ENCODE data around the gene LMTK3.

LMTK3 gene

DNA sequence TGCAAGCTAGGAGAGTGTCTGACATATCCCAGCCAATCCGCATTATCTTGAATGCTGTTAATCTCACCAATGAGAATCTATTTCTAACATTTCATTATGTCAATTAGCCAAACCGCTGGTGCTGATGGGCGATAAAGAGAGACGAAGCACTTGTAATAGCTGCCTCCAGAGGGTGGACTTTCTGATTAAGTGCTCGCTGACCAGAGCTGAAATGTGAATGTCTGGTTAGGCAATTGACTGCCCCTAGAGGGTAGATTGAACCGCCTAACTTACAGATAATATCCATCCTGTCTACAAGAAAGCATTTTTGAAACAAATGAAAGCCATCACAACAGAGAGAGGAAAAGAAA lies 66.4 kb downstream of the LMTK3 start:
- no peak for DNase-seq

DNA sequence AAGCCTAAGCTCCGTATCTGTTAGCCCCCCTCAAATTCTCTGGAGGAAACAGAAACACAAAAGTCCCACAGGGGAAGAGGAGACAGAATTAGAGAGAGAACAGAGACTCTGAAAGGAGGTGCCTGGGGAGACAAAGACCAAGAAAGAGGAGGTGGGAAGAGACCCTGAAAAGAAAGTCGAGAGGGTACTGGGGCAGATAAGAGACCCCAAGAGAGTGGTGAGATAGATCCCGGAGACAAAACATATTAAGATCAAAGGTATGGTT lies 66.8 kb downstream of the LMTK3 start:
- no peak for DNase-seq

DNA sequence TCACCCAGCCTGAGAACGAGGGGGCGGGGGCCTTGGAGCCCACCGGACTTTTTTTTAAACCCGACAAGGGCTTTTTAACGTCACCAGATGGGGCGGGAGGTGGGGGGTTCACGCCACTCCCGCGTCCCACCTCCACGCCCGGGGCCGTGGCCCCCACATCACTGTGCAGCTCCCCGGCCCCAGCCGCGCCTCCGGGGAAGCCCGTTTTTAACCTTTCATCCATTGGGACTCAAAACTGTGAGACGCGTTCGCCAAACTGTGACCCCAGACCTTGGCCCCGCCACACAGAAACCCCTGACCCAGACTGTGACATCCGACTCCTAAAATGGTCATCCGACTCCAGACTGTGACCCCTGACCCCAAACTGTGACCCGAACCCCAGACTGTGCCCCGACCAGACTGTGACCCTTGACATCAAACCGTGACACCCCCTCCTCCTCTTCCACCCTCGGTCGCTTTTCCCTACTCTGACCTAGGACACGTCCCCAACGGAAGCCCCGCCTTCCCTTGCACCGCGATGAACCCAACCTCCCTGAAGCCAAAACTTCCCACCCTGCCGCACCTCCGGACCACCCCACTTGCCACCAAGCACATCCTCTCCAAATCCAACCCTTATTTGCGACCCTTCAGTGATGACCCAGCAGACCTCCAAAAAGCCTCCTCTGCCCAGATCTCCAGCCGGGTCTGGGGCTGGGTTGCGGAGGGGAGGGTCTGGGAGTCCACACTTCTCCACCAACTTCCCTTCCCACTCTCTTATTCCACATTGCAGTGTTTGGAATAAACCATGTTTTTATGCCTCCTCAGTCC lies 67.3 kb downstream of the LMTK3 start:
- DNase-seq, result no peak

DNA sequence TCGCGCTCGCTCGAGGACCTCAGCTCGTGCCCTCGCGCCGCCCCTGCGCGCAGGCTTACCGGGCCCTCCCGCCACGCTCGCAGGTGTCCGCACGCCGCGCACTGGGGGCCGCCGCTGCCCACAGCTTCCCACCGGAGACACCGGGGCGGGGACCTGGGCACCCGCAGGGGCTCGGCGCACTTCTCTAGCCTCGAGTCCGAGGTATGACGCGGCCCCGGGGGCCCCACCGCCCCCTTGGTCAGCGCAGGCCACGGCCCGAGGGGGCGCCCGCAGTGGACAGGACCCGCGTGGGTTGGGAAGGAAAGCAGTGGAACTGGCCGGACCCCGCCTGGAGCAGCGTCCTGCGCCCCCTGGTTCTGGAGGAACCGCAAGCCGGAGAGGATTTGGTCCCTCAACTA lies 67.9 kb downstream of the LMTK3 start:
- DNase-seq, result no peak

DNA sequence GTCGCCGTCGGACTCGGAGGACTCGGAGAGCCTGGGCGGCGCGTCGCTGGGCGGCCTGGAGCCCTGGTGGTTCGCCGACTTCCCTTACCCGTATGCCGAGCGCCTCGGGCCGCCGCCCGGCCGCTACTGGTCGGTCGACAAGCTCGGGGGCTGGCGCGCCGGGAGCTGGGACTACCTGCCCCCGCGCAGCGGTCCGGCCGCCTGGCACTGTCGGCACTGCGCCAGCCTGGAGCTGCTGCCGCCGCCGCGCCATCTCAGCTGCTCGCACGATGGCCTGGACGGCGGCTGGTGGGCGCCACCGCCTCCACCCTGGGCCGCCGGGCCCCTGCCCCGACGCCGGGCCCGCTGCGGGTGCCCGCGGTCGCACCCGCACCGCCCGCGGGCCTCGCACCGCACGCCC lies 68.4 kb downstream of the LMTK3 start:
- DNase-seq, result no peak

DNA sequence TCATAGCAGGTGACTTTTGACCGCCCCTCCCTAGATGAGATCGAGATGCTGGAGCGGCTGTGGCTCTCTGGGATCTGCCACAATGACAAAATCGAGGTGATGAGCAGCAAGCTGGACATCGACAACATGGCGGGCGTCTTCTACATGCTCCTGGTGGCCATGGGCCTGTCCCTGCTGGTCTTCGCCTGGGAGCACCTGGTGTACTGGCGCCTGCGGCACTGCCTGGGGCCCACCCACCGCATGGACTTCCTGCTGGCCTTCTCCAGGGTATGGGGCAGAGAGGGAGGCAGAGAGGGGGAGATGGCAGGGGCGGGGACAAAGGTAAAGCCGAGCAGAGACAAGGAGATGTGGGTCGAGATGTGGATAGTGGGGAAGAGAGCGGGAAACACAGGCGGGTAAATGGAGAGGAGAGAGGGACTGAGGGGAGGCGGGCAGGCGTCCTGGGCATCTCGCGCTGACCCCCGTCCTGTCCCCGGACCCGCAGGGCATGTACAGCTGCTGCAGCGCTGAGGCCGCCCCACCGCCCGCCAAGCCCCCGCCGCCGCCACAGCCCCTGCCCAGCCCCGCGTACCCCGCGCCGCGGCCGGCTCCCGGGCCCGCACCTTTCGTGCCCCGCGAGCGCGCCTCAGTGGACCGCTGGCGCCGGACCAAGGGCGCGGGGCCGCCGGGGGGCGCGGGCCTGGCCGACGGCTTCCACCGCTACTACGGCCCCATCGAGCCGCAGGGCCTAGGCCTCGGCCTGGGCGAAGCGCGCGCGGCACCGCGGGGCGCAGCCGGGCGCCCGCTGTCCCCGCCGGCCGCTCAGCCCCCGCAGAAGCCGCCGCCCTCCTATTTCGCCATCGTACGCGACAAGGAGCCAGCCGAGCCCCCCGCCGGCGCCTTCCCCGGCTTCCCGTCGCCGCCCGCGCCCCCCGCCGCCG lies 69.3 kb downstream of the LMTK3 start:
- DNase-seq, result no peak

DNA sequence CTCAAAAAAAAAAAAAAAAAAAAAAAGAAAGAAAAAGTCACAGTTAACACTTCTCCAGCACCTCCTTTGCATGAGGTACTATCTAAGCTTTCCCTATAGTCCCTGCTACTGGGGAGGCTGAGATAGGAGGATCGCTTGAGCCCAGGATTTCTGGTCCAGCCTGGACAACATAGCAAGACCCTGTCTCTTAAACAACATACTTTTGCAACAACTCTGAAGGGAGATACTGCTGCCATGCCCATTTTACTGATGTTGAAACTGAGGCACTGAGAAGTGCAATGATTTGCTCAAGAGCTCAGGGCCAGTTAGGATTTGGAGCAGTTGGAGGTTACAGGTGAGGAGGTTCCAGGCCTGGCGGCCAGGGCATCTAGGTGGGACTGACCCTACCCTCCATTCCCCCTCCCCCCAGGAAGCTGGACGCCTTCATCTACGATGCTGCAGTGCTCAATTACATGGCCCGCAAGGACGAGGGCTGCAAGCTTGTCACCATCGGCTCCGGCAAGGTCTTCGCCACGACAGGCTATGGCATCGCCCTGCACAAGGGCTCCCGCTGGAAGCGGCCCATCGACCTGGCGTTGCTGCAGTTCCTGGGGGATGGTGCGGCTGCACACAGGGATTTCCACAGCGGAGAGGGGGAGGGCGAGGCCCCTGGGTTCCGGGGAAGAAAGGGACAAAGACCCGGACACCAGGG lies 70.1 kb downstream of the LMTK3 start:
- DNase-seq, result no peak

DNA sequence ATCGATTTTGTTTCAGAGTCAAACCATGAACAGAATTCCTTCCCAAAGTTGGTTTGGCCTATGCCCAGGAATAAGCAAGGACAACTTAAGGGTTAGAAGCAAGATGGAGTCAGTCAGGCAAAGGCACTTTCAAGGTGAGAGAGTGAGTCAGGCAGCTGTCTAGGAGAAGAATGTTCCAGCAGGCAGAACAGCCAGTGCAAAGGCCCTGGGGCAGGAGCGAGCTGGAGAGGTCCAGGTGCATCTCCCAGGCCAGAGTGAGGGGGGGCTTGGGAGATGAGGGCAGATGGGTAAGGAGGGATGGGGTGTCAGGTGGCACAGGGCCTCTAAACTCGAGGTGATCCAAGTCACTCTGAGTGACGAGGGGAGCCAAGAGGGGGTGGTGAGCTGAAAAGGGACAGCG lies 75.0 kb downstream of the LMTK3 start:
- no peak for DNase-seq
